OCI-LY7 (cell line): ENCODE measurements around the gene GRIN3B. TPM values are rescaled to one million over a fixed set of nuclear protein-coding genes. Genes with fewer than 3 reads are reported as not detected.

Experiments used
- BruUV-seq: library from RNA; stranded (reverse); fragments of 400-500 nt; replicated peaks from 2 replicates; lab custom pipeline; 2021; lab: Mats Ljungman, UMichigan
- CTCF ChIA-PET: fragments of 300-600 bp; sonication (Branson Sonifier 250); formaldehyde crosslinking; loops from one replicate; lab custom pipeline; 2022; ENCODE audit warnings: antibody characterized with exemption; ENCODE audit not compliant: unreplicated experiment; lab: Charles Lee
- POLR2A ChIA-PET: fragments of 300-600 bp; sonication (Branson Sonifier 250); formaldehyde crosslinking; loops from one replicate; lab custom pipeline; 2022; ENCODE audit warnings: antibody characterized with exemption; lab: Charles Lee
- DNase-seq: peaks from one replicate; pipeline ENCODE4 v3.0.0-alpha.2; 2015; ENCODE audit warnings: low spot score
- H2AFZ ChIP-seq: fragments of 200-600 bp; sonication (generic), shearing (Covaris generic); 2 replicates; pipeline ENCODE4 v1.6.1; 2014; ENCODE audit warnings: mild to moderate bottlenecking, antibody characterized with exemption, low read length, moderate library complexity
- H3K27ac ChIP-seq: fragments of 200-600 bp; sonication (generic); 2 replicates; pipeline ENCODE4 v1.5.1; 2014; ENCODE audit warnings: mixed run types, low read depth, mild to moderate bottlenecking, moderate library complexity, low read length, inconsistent platforms; ENCODE audit not compliant: poor library complexity, severe bottlenecking
- H3K36me3 ChIP-seq: fragments of 200-600 bp; sonication (generic); 2 replicates; pipeline ENCODE4 v1.6.1; 2014; ENCODE audit warnings: mild to moderate bottlenecking, antibody characterized with exemption, low read length, moderate library complexity, mixed read lengths; ENCODE audit not compliant: insufficient read depth
- H3K4me1 ChIP-seq: fragments of 200-600 bp; sonication (generic); 2 replicates; pipeline ENCODE4 v1.5.1; 2014; ENCODE audit warnings: mild to moderate bottlenecking, low read length; ENCODE audit not compliant: insufficient read depth, poor library complexity, severe bottlenecking
- H3K4me2 ChIP-seq: fragments of 200-600 bp; sonication (generic); 2 replicates; pipeline ENCODE4 v1.6.1; 2014; ENCODE audit warnings: mild to moderate bottlenecking, low read length
- H3K4me3 ChIP-seq: fragments of 200-600 bp; sonication (generic); 2 replicates; pipeline ENCODE4 v1.5.1; 2014; ENCODE audit warnings: mild to moderate bottlenecking, low read depth, low read length; ENCODE audit not compliant: poor library complexity, severe bottlenecking
- H3K79me2 ChIP-seq: fragments of 200-600 bp; sonication (generic); 2 replicates; pipeline ENCODE4 v1.6.1; 2016; ENCODE audit warnings: low read depth, mild to moderate bottlenecking, low read length, moderate library complexity, mixed read lengths; ENCODE audit not compliant: insufficient read depth
- H3K9me2 ChIP-seq: fragments of 200-600 bp; sonication (generic); 2 replicates; pipeline ENCODE4 v1.6.1; 2016; ENCODE audit warnings: mild to moderate bottlenecking, low read length, mixed read lengths; ENCODE audit not compliant: insufficient read depth
- H3K9me3 ChIP-seq: fragments of 200-600 bp; sonication (generic); 2 replicates; pipeline ENCODE4 v1.6.1; 2014; ENCODE audit warnings: mild to moderate bottlenecking, mixed run types, low read length, mixed read lengths
- H4K20me1 ChIP-seq: fragments of 200-600 bp; sonication (generic); 2 replicates; pipeline ENCODE4 v1.6.1; 2014; ENCODE audit warnings: mild to moderate bottlenecking, antibody characterized with exemption, low read length, moderate library complexity, mixed read lengths; ENCODE audit not compliant: insufficient read depth
- CTCF ChIP-seq: fragments of 200-600 bp; sonication (generic); conservative IDR thresholded peaks from 2 replicates; pipeline ENCODE4 v1.5.1; 2014; ENCODE audit warnings: mild to moderate bottlenecking, antibody characterized with exemption, low read length, moderate library complexity, mixed read lengths
- EZH2phosphoT487 ChIP-seq: fragments of 200-600 bp; sonication (generic); IDR thresholded peaks from 2 replicates; pipeline ENCODE4 v1.6.1; 2018; ENCODE audit warnings: low read depth, borderline replicate concordance, mild to moderate bottlenecking, mixed run types, antibody characterized with exemption, low read length, moderate library complexity, mixed read lengths
- intact Hi-C: fragments of 100-400 bp; cut with micrococcal nuclease; formaldehyde crosslinking; loops from one replicate; pipeline ENCODE4 v1.10.0; 2022; ENCODE audit not compliant: unreplicated experiment
- total RNA-seq, 2 experiments: library from RNA; depleted of rRNA in 1 of 2; stranded (reverse); fragments of >200 nt in 1 of 2; shearing (Covaris generic) in 1 of 2; gene quantifications; 2 replicates each; pipeline ENCODE4 v1.2.3, GENCODE V29; 2014 to 2022

The GRIN3B gene
- total RNA-seq, 2 experiments from 2014 or later, result not detected

- CTCF ChIA-PET, result no interaction called here
- Histone ChIP-seq H3K4me3 (no peak overlapping the region), H3K79me2 (no peaks in the 10 kb centered on the region), H2AFZ (no peak overlapping the region), H3K4me2 (no peak overlapping the region), H3K9me3 (no peaks in the 10 kb centered on the region), H3K27ac (no peak overlapping the region), H3K36me3 (peaks cover 53% of the 10 kb centered on the region), H3K9me2 (no peaks in the 10 kb centered on the region), H4K20me1 (no peaks in the 10 kb centered on the region), H3K4me1 (no peaks in the 10 kb centered on the region)
- no peak for TF ChIP-seq CTCF
- TF ChIP-seq EZH2phosphoT487, result no peak
- POLR2A ChIA-PET, result no interaction called here
- intact Hi-C loops, result no loop called here
- BruUV-seq, result no TSS peak
- no peak for DNase-seq
Measured at GRCh38 chr19:1007399-1008251, 7.4 kb downstream of the GRIN3B start.

GRCh38 chr19:1008268-1009040 lies 8.2 kb downstream of the GRIN3B start:
- TF ChIP-seq CTCF (no peak), EZH2phosphoT487 (no peak)
- H3K4me3 ChIP-seq, result no peak overlapping the region
- no peaks in the 10 kb centered on the region for H3K79me2 ChIP-seq
- H2AFZ ChIP-seq, result no peak overlapping the region
- BruUV-seq, result no TSS peak
- H3K9me2 ChIP-seq, result no peaks in the 10 kb centered on the region
- no peaks in the 10 kb centered on the region for H4K20me1 ChIP-seq
- POLR2A ChIA-PET, result no interaction called here
- H3K36me3 ChIP-seq, result peaks cover 62% of the 10 kb centered on the region
- H3K9me3 ChIP-seq, result no peaks in the 10 kb centered on the region
- intact Hi-C loops, result no loop called here
- no peak overlapping the region for H3K27ac ChIP-seq
- no peak for DNase-seq
- no peaks in the 10 kb centered on the region for H3K4me1 ChIP-seq
- no peak overlapping the region for H3K4me2 ChIP-seq
- CTCF ChIA-PET, result no interaction called here
